ENCODE data around the gene ANKDD1B.

Gene ANKDD1B

DNA sequence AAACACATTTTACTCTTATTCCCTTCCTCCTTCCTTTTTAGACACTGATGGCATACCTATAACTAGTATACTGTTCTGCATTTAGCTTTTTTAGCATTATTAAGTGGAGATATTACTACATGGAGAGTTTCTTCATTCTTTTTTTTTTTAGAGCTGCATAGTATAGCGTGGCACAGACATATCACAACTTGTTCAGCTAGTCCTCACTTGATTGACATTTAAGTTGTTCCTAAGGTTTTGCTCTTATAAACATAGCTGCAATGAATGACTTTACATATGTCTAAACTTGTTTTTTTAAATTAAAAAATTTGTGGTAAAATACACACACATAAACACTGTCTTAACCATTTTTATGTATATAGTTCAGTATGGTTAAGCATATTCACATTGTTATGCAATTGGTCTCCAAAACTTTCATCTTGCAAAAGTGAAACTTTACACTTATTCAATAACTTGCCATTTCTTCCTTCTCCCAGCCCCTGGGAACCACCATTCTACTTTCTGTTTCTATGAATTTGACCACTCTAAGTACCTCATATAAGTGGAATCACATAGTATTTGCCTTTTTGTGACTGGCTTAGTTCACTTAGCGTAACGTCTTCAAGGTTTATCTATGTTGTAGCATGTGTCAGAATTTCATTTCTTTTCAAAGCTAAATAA lies 48.7 kb downstream of the ANKDD1B start:
- in situ Hi-C loops (cut with MboI; ENCODE audit: low sequenced_read_pairs), result no loop called here

DNA sequence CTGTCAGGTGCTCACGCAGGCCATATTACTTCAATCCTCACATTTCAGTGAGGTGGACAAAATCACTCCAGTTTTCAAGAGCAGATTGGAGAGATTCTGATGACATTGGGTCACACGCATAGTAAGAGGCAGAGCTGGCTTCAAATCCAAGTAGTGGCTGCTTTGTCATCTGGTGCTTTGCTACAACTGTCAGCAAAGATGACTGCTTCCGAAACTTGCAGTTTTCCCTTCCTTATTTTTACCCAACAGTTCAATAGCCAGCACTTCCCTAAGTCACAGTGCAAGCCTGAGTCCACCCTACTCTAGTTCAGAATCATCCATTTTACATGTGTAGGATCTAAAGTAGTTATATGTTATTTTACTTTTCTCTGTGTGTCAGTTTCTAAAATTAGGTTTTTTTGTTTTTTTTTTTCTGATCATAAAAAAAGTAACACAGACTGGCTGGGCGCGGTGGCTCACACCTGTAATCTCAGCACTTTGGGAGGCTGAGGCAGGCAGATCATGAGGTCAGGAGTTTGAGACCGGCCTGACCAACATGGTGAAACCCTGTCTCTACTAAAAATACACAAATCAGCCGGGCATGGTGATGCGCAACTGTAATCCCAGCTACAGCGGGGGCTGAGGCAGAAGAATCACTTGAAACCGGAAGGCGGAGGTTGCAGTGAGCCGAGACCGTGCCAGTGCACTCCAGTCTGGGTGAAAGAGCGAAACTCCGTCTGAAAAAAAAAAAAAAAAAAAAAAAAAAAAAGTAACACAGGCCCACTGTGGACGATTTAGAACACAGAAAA lies 49.6 kb downstream of the ANKDD1B start:
- in situ Hi-C loops (cut with MboI; ENCODE audit: low sequenced_read_pairs), result no loop called here

DNA sequence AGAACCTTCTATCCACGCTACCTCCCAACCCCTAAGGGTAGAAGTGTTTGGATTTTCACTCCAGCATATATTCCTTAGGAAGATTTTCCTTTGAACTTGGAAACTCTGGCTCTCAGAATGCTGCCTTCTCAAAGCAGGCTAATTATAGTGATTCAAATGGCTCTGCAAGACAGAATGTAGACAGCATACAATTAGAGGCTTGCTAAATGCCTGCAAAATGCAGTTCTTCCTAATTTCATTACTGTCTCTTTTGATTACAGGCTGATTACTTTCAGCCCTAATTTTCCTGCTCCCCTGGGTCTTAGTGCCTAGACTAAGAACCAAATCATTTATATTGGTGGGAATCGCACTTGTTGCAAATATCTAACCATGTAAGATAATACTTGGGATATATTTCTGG lies 50.8 kb downstream of the ANKDD1B start:
- in situ Hi-C loops (cut with MboI; ENCODE audit: low sequenced_read_pairs), result no loop called here

DNA sequence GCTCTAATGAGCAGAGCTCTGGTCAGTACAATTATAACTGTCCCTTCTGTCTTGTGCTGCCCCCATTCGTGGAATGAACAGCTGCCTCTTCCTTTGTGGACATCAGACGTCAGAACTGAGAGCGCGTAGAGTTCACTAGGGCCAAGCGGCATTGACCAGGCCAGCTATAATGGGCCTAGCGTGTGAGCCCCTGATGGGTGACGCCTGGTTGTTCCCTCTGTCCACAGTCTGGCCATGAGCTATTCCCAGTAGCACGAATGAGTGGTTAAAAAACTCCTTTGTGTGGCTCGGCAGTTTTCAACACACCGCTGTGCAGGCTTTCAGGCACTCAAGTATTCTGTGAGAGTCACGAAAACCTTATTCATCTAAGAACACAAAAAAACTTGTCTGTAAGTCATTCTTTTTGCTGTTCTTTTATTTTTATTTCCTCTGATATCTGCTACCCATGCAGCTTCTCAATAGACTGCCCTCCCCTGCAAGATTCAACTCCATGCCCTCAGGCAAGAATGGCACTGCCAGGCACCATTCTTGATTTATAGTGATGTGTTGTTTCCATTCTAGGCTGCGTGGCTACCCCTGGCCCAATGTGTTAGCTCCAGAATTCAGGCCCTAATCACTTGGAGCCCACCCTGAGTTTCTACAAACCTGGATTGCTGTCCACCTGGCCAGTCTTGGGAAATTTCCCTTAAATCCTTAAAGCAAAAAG lies 52.5 kb downstream of the ANKDD1B start:
- in situ Hi-C loops (cut with MboI; ENCODE audit: low sequenced_read_pairs), result no loop called here

DNA sequence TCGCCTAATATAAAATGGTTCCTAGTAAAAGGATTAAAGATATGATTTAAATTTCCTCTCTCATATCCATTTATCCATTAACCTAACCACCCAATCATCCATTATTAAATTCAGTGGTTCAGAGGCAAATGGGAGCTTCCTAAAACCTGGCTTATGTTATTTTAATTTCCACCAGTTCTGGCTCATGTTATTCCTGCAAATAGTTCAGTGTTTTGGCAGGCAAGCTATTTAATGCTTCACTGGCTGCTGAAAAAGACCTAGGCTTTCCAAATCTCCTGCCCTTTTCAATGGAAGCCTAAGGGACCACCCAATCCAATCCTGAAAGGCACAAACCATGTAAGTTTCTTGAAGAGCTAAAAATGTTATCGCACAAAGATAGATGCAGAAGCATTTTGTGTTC lies 53.7 kb downstream of the ANKDD1B start:
- in situ Hi-C loops (cut with MboI; ENCODE audit: low sequenced_read_pairs), result no loop called here

DNA sequence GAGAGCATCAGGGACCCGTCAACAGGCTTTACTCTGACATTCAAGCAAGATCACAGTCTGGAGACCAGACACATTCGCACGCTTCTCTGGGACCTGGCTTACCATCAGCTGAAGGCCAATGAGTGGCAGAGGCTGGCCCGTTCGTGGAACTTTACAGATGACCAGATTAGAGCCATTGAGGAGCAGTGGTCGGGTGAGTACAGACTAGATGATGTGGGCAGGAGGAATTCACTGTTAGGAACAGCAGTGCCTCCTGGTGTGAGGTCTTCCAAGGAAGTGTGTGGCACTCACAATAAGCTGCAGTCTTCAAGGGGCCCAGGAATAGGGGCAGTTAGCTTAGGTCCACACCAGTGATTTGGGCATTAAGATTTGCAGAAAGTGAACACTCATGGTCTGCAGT lies 55.5 kb downstream of the ANKDD1B start:
- in situ Hi-C loops (cut with MboI; ENCODE audit: low sequenced_read_pairs), result no loop called here

DNA sequence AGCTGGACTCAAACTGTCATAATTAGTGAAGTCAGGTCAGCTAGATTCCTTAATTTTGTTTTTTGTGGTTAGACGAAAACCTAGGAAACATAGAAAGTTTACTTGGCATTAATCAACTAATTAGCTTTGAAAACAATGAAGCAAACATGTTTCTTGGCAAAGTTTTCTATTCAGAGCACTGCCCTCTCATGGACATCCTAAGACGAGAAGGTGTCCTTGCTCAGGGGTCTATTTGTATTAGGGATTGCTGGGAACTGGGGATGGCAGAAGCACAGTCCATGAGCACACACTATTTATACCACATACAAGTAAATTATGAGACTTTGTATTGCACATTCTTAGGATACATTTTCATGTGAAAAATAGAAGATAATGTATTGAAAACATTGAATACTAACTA lies 56.3 kb downstream of the ANKDD1B start:
- in situ Hi-C loops (cut with MboI; ENCODE audit: low sequenced_read_pairs), result no loop called here

DNA sequence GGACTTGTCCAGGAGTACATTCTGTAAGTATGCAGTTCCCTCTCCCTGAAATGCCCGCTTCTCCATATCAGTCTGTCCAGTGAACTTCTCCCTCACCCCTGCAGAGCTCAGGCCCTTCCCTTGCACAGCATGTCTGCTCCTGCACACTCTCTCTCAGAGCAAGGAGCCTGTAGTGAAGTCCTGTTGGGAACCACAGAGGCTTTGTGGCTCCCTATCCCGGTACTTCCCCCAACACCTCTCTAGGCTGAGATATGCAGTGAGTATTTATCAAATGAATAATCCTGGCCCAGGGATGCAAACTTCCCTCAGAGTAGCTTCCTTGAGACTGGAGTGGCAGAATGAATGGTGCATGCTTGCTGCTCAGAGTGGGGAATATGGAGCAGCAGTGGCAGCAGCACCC lies 57.2 kb downstream of the ANKDD1B start:
- in situ Hi-C loops (cut with MboI; ENCODE audit: low sequenced_read_pairs), result no loop called here

DNA sequence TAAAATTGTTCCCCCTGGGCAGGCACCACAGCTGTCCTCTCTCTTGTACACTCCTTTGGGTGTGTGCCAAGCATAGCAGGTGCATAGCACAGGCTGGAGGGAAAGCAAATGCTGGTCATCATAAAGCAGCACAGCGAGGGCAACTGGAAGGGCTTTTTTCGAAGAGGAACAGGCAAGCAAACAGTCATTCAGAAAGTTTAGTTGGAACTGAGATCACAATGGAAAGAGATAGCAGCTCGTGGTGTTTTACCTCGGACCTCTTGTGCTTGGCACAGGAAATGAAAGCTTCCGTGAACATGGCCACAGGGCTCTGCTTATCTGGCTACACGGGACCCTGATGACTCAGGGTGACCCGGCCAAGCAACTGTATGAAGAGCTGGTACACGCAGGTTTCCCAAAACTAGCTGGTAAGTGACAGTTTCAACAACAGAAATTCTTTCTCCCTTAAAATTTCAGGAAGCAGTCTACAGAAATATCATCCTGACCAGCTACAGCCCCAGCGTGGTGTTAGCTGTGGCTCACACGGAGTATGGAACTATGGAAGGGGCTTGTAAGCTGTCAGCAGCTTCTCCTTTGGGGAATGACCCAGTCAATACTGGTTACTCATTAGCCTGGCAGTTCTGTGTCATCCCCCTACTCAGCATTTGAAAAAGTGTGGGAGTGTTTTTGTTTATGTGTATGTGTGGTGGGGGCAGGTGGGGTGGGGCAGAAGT lies 57.9 kb downstream of the ANKDD1B start:
- in situ Hi-C loops (cut with MboI; ENCODE audit: low sequenced_read_pairs), result no loop called here

DNA sequence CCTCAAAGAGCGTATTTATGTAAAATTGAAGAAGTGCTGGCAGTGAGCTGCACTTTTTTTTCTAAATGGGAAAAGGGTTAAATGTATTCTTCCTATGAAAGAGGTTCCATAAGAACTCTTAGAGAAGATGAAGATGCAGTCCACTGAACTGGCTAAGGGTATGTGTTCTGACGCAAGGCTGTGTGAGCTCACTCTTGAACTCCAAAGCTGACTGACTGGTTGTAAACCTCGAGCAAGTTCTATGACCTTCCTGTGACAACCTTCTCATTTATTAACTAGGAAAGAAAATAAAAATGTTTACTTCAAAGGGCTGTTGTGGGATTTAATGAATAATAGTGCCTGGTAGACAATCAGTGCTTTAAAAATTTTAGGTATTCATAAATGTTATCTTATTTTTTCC lies 59.3 kb downstream of the ANKDD1B start:
- in situ Hi-C loops (cut with MboI; ENCODE audit: low sequenced_read_pairs), result no loop called here

DNA sequence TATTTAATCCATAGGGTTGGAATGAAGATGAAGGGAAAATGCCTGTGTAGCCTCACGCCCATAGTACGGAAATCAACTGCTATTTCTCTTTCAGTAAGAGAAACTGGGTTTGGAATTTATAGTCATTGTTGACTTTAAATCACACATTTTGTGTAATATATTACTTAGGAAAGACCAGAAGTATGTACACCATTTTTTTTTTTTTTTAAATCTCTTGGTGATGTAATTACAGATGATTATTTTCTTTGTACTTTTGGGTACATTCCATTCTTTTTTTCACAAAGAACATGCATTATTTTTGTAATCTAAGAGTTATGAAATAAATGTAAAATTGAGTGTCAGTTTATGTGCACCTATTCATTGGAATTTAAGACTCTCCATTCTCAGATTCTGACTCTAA lies 60.3 kb downstream of the ANKDD1B start:
- in situ Hi-C loops (cut with MboI; ENCODE audit: low sequenced_read_pairs), result no loop called here

DNA sequence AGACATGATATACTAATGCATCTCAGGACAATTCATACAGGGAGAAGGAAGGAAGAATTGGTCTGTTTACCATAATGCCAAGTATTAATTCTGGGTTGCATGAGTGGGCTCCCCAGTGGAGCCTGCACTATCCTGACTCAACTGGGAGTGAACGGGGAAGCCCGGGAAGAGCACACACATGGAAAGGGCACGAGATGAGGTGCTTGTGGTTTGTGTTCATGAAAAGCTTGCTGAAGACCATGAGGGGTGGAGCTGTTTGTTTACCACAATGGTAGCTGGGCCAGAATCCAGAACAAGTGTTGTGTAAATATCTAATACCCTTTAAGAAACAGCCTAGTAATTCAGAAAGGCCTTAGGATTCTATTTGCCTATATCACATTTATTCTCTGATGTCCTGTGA lies 61.4 kb downstream of the ANKDD1B start:
- in situ Hi-C loops (cut with MboI; ENCODE audit: low sequenced_read_pairs), result no loop called here

DNA sequence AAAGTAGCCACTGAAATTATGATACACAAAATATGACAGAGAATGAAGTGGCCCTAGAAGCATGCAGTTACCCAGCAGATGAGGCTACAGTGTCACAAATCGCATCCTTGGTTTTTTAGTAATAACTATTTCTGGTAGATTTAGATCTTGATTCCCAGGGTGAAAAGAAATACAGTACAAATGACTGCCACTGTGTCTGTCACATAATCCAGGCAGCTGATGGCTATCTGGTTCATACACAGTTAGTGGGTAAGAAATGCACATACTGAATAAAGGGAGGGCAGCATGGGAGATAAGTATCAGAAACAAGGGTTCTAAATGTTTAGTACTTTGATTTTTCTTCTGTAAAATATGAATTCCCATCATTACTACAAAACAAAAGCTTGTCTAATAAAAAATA lies 64.5 kb downstream of the ANKDD1B start:
- in situ Hi-C loops (cut with MboI; ENCODE audit: low sequenced_read_pairs), result loop anchor here (25.0 kb wide), 1 partner anchor 438 kb away; the partner anchor contains the start of gene ANKRD31

DNA sequence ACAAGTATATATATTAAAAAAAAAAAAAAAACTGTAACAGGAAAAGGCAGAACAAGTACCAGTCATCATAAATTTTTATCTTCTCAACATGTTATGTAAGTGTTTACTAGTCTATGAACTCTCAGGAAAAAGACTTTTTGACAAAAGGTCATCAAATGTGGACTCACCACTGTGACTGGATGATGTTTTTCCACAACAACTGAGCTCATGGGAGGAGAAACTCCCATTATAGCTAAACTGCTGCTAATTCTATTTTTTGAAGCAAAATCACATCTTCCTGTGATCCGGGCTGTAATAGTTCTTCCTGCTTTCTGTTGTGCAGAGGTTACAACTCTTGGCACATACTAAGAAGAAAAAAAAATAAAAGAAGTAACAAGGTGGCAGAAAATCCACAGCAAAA lies 66.4 kb downstream of the ANKDD1B start:
- in situ Hi-C loops (cut with MboI; ENCODE audit: low sequenced_read_pairs), result loop anchor here (25.0 kb wide), 1 partner anchor 440 kb away; the partner anchor contains the start of gene ANKRD31

DNA sequence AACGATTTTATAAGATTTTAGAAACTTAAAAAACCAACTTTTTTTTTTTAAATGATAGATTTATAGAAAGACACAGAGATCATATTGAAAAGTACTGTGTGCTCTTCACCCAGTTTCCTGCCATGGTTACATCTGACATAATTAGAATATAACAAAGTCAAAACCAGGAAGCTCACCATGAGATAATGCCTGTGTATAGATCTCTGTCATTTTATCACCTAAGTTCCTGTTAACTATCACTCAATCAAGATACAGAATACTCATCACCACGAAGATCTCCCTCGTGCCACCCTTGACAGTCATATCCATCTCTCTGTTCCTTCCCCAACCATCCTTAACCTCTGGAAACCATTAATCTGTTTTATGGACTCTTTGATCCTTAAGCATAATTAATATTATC lies 66.9 kb downstream of the ANKDD1B start:
- in situ Hi-C loops (cut with MboI; ENCODE audit: low sequenced_read_pairs), result loop anchor here (25.0 kb wide), 1 partner anchor 441 kb away; the partner anchor contains the start of gene ANKRD31

DNA sequence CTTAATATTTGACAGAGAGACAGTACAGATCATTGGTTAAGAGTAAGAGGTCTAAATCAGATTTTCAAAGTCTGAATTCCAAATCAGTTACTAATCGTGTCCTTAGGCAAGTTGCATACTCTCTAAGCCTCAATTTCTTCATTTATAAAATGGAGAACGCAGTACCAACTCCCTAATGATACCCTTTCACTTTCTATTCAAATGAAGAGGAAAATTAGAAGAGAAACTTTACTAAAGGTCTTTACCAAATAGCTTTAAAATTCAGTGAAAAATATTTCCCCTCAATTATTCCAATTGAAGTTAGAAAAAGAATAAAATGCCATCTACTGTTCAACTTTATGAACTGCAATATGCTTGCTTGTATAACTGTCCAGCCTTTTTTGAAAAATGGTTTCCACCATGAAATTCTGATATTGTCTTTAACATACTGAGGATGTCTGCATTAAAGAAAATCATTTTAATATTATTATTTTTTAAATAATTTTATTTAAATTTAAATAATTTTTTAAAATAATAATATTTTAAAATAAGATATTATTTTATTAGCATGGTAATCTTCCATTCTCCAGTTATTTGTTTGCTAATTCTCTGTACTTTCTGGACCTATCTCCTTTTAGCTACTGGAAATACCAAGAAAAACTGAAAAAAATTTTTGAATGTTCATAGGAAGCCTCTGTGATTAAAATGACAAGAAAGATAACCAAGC lies 70.0 kb downstream of the ANKDD1B start:
- in situ Hi-C loops (cut with MboI; ENCODE audit: low sequenced_read_pairs), result loop anchor here (25.0 kb wide), 1 partner anchor 444 kb away; the partner anchor contains the start of gene ANKRD31

DNA sequence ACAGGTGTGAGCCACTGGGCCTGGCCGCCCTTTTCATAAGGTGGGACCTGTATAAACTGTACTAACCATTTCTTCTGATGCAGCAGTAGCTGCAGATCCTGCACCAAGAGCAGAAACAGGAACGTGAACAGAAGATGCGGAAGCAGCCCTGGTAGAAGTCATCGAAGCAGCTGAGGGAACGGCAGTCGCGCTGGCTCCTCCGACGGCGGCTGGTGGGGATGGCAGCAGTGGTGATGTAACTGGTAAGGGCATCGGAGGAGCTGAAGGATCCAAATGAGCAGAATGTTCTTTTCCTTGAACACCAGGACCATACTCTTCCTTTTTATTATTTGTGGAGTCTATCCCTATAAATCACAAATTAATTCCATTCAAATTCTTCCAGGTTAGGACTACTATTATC lies 73.9 kb downstream of the ANKDD1B start:
- in situ Hi-C loops (cut with MboI; ENCODE audit: low sequenced_read_pairs), result loop anchor here (25.0 kb wide), 1 partner anchor 448 kb away; the partner anchor contains the start of gene ANKRD31

DNA sequence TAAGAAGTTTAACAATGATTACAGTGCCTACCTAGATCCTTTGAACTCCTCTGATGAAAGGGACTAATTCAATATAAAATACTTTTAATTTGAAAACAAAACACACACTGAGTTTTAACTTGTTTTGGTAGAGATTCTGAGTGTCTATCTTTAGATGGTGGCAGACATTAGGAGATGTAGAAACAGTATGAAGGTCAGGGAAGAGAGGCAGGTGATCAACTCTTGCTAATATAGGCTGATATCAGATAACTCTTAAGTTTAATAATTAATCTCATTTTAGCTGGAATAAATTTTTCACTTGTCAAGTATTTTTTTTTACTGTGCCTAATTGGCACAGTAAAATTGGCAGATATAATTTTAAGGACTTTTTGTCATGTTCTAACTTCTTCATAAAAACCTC lies 75.2 kb downstream of the ANKDD1B start:
- in situ Hi-C loops (cut with MboI; ENCODE audit: low sequenced_read_pairs), result loop anchor here (25.0 kb wide), 1 partner anchor 449 kb away; the partner anchor contains the start of gene ANKRD31

DNA sequence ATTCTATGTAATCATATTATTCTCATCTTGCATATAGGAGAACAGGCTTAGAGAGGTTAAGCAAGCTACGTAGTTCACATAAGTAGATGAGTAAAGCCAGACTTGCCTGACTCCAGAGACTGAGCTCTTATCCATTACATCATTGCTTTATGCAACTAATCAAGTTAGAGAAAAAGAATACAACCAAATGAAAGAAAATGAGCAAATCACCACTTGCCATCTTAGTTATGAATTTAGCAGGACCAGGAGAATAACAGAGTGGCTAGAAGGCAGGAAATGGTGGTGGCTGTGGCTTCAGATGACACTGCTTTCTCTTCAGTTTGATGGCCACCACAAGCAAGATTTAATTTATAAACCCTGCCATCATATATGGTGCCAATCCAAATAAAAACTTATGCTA lies 79.4 kb downstream of the ANKDD1B start:
- in situ Hi-C loops (cut with MboI; ENCODE audit: low sequenced_read_pairs), result loop anchor here (25.0 kb wide), 1 partner anchor 453 kb away; the partner anchor contains the start of gene ANKRD31

DNA sequence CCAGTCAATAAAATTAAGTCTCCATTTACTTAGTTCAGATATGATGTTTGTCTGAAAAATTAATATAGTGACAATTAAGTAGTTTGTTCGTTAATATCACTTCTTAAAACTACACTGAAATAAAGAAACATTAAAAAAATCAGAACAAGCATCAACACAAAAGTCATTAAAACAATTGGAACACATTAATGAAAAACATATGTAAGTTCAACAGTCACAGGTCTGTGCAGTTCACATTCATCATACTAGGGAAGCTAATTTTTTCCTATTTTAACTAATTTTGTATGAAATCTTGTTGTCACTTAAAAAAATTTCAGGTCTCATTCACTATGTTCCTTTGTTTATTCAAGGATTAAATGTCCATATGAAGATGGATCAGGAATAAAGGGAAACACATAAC lies 83.5 kb downstream of the ANKDD1B start:
- in situ Hi-C loops (cut with MboI; ENCODE audit: low sequenced_read_pairs), result loop anchor here (25.0 kb wide), 1 partner anchor 457 kb away; the partner anchor contains the start of gene ANKRD31
